Fibroblast of the aortic adventitia (primary cell): ENCODE data around the gene BCS1L. TPM values are rescaled to one million over a fixed set of nuclear protein-coding genes. Genes with fewer than 3 reads are reported as not detected.

ENCODE experiments used
- DNase-seq: peaks from one replicate; pipeline ENCODE4 v3.0.0-alpha.2; 2010; ENCODE audit warnings: low read depth
- H3K4me3 ChIP-seq: 2 replicates; pipeline ENCODE4 v1.5.1; 2011; ENCODE audit warnings: low read depth, mild to moderate bottlenecking, control low read depth, low read length, moderate library complexity
- total RNA-seq: library from RNA; depleted of rRNA; stranded (reverse); fragments of >200 nt; gene quantifications from 2 replicates; pipeline ENCODE4 v1.2.3, GENCODE V29; 2012; ENCODE audit warnings: low replicate concordance
- TF ChIP-seq, protein P1 (sequence below): IDR thresholded peaks from 2 replicates; pipeline ENCODE4 v1.5.1; 2011; ENCODE audit warnings: mild to moderate bottlenecking, low read length, control low read depth, inconsistent platforms; ENCODE audit not compliant: insufficient read depth

BCS1L gene
- total RNA-seq, 1 donor: 33.3 TPM

DNA sequence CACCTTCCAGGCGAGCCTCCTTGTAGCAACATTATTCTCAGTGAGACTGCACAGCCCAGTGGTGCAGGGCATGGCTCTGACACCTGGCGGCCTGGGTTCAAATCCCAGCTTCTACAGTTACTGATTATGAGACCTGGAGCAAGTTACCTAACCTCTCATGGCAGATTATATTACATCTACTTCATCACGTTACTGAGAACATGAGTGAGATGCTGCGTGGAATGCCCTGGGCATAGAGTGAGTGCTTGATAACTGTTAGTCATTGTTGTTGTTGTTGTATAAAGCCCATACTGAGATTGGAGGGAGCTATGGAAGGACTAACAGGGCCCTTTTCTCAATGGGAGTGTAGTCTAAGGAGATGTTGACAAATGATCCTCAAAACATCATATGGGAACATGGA, 33.1 kb upstream of the BCS1L start:
- TF ChIP-seq, protein P1, sequence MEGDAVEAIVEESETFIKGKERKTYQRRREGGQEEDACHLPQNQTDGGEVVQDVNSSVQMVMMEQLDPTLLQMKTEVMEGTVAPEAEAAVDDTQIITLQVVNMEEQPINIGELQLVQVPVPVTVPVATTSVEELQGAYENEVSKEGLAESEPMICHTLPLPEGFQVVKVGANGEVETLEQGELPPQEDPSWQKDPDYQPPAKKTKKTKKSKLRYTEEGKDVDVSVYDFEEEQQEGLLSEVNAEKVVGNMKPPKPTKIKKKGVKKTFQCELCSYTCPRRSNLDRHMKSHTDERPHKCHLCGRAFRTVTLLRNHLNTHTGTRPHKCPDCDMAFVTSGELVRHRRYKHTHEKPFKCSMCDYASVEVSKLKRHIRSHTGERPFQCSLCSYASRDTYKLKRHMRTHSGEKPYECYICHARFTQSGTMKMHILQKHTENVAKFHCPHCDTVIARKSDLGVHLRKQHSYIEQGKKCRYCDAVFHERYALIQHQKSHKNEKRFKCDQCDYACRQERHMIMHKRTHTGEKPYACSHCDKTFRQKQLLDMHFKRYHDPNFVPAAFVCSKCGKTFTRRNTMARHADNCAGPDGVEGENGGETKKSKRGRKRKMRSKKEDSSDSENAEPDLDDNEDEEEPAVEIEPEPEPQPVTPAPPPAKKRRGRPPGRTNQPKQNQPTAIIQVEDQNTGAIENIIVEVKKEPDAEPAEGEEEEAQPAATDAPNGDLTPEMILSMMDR: no peak
- no peak for DNase-seq
- no peak overlapping the region for H3K4me3 ChIP-seq

GRCh38 chr2:218627939-218628338, 31.5 kb upstream of the BCS1L start:
- TF ChIP-seq, protein P1: no peak
- DNase-seq: no peak
- no peak overlapping the region for H3K4me3 ChIP-seq

DNA sequence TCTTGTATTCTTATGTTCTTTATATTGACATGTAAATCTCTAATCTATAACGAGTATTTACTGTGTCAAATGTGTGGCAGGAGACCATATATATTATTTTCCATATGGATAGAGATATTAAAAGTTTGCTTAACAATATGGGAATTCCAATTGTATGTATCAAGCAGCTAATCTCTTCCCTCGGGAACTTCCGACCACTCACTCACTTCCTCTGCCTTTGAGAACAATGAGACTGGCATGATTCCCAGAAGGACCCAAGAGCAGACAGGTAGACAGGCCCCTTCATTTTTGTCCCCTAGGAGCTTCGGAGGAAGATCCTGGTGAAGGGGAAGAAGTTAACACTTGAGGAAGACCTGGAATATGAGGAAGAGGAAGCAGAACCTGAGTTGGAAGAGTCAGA, 27.6 kb upstream of the BCS1L start:
- no peak overlapping the region for H3K4me3 ChIP-seq
- TF ChIP-seq, protein P1: no peak
- peak; percentile 80 for DNase-seq

DNA sequence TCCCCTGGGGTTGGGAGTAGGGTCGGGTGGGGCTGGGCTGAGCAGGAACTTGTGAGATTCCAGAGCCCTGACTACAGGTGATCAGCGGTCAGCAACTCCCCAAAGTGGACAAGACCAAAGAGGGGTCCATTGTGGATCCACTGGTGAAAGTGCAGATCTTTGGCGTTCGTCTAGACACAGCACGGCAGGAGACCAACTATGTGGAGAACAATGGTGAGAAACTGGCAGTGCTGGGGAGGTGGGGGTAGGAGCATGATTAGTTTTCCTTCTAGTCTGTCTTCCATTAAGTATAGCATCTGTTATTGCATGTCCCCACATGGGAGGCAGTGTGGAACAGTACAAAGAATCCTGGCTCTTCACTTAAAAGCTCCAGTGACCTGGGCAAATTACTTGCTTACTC, 23.8 kb upstream of the BCS1L start:
- H3K4me3 ChIP-seq: no peak overlapping the region
- TF ChIP-seq, protein P1: no peak
- DNase-seq: no peak

GRCh38 chr2:218638372-218638771, 21.1 kb upstream of the BCS1L start:
- no peak for DNase-seq
- TF ChIP-seq, protein P1: no peak
- no peak overlapping the region for H3K4me3 ChIP-seq

DNA sequence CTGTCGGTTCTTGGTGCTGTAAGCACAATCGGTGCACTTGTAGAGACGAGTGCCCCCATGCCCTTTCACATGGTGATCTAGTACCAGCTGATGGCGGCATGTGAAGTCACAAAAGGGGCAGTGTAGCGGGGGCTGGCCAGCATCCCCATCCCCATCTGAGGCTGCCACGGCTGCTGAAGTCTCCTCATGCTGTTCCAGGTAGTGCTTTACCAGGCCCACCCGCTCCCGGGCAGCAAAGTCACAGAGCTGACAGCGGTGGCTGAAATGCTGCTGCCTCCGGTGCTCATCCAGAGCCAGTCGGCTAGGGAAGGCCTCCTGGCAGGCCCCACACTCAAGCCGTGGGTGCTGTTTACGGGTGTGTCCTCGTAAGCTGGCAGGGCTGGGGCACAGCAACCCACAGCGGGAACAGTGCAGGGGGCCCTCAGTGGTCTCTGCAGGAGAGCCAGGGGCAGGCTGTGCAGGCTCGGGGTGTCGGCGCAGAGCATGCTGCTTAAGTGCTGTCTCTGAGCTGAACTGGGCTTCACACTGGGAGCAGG, 17.3 kb upstream of the BCS1L start:
- H3K4me3 ChIP-seq: no peak overlapping the region
- no peak for DNase-seq
- TF ChIP-seq, protein P1: no peak

DNA sequence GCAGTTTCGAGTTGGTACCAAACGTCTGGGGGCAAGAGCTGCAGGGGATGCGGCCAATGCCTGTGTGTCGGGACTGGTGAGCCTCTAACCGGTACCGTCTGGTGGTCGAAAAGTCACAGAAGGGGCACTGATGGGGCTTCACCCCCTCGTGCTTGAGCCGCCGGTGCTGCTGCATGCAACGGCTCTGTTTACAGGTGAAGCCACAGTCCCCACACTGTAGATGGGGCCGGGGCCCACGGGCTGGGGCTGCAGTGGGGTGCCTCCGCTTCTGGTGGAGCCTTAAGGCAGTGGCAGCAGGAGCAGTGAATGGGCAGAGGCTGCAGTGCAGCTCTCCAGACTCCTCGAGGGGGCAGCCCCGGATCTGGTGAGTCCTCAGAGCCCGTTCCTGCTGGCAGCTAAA, 16.7 kb upstream of the BCS1L start:
- TF ChIP-seq, protein P1: no peak

More for the DNA sequence above, 16.7 kb upstream of the BCS1L start:
- no peak for DNase-seq
- H3K4me3 ChIP-seq: no peak overlapping the region
